ENCODE results near the gene YIF1B. TPM values are rescaled to one million over a fixed set of nuclear protein-coding genes. Genes with fewer than 3 reads are reported as not detected.

The YIF1B gene
- total and polyA plus RNA-seq, 9 of the 15 experiments (the other 6 are each of a cell fraction or from before 2014, with no cell fraction given): 8.5 to 586 (median 323) TPM

- TF ChIP-seq DEAF1 (CRISPR knock-in tag; IDR thresholded peaks at IDR 0.05) (no peak), HLTF (IDR thresholded peaks at IDR 0.05) (peak; percentile 75; the same call in 1 of the 2 replicates), DNMT1 (IDR thresholded peaks at IDR 0.05) (peak; percentile 92; the same call in 1 of the 2 replicates), MLLT1 (IDR thresholded peaks at IDR 0.05) (peak; percentile 28 to 74; a peak in 1 of 4 replicates), ZNF280A (IDR thresholded peaks at IDR 0.05; ENCODE audit: low read depth, partially characterized antibody) (peak; percentile 27), THRB (CRISPR knock-in tag; conservative IDR thresholded peaks at IDR 0.05) (peak; percentile 76; the same call in 1 of the 2 replicates), TRIM24 (IDR thresholded peaks at IDR 0.05) (peak in 1 of 2 experiments; percentile 39; a peak in 2 of 4 replicates), HBP1 (CRISPR knock-in tag; IDR thresholded peaks at IDR 0.05) (peak; percentile 89), TRIM25 (IDR thresholded peaks at IDR 0.05; ENCODE audit: borderline replicate concordance) (peak; percentile 95; the same call in 1 of the 2 replicates), NCOA1 (IDR thresholded peaks at IDR 0.05; ENCODE audit: low read depth) (no peak), ARID1B (IDR thresholded peaks at IDR 0.05) (peak; percentile 25), MAZ (CRISPR knock-in tag; conservative IDR thresholded peaks at IDR 0.05 in 1 of 2, IDR thresholded peaks at IDR 0.05 in 1 of 2) (peak in 1 of 2 experiments; percentile 21; a peak in 1 of 4 replicates), HNRNPLL (IDR thresholded peaks at IDR 0.05; ENCODE audit: low read depth, low read length, poor library complexity, severe bottlenecking) (no peak), SMAD2 (IDR thresholded peaks at IDR 0.05; ENCODE audit: low read depth, low read length) (no peak), ZNF589 (CRISPR knock-in tag; IDR thresholded peaks at IDR 0.05; ENCODE audit: low read depth) (peak; percentile 74; the same call in 1 of the 2 replicates)
These were observed 21.1 kb upstream of the YIF1B start (continued) for GRCh38 chr19:38336638-38337359.

All from K562 (cell line).